Measurements from ENCODE around the gene KLHL7.
"Not testable (repeated sequence)": the region's sequence is repeated elsewhere in the genome, so short reads cannot be mapped to it uniquely, and the experiment has no call there.

KLHL7 gene

GRCh38 chr7:23218196-23218595, 112.6 kb downstream of the KLHL7 start:
- H3K4me3 ChIP-seq (ENCODE audit: low read depth, low read length), result no peak overlapping the region

DNA sequence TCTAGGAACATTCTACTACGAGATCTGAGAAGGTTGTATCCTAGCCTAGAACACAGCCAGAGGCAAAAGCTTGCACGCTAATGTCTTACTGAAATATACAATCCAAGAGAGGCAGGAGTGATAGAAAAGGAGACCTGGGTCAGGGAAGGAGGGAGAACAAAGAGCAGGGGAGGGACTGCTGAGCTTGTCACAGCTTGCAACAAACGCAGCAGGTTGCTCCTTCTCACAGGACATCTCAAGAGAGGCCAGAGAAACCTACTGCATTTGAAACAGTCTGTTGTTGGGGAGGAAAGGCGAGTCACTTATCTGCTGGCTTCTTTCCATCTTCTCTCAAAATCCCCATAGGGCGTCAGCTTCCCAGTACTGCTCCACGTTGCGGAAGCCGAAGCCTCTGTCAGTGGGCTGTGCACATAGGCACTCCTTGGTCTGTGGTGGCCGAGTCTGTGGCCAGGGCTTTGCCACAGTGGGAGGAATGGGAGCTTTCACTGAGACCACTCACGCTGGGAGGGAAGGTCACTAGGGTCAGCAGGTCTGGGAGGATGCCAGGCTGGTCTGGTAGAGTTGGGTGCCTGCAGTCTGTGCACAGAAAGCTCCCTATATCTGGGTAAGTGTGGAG, 115.2 kb downstream of the KLHL7 start:
- Histone ChIP-seq H3K4me3 (ENCODE audit: low read depth, low read length) (no peak overlapping the region), H3K79me2 (no peaks in the 10 kb centered on the region), H3K27ac (no peak overlapping the region), H3K4me1 (no peaks in the 10 kb centered on the region), H3K36me3 (ENCODE audit: control insufficient read depth, insufficient read depth, low read length) (no peaks in the 10 kb centered on the region), H3K9ac (no peak overlapping the region), H2AFZ (no peak overlapping the region), H3K4me2 (ENCODE audit: low read length) (no peak overlapping the region), H3K27me3 (ENCODE audit: control insufficient read depth, insufficient read depth, low read length) (no peaks in the 10 kb centered on the region), H3K9me3 (ENCODE audit: control insufficient read depth, low read length) (no peaks in the 10 kb centered on the region)
- TF ChIP-seq CTCF (IDR thresholded peaks at IDR 0.05), result no peak

More at GRCh38 chr7:23218196-23218595, 112.6 kb downstream of the KLHL7 start:
- no peaks in the 10 kb centered on the region for H3K4me1 ChIP-seq
- no peaks in the 10 kb centered on the region for H3K9me3 ChIP-seq (ENCODE audit: control insufficient read depth, low read length)
- H3K27ac ChIP-seq, result no peak overlapping the region
- no peak overlapping the region for H2AFZ ChIP-seq
- no peak overlapping the region for H3K9ac ChIP-seq
- H3K4me2 ChIP-seq (ENCODE audit: low read length), result no peak overlapping the region
- H3K36me3 ChIP-seq (ENCODE audit: control insufficient read depth, insufficient read depth, low read length), result no peaks in the 10 kb centered on the region
- TF ChIP-seq CTCF (IDR thresholded peaks at IDR 0.05), result no peak
- no peaks in the 10 kb centered on the region for H3K79me2 ChIP-seq
- H3K27me3 ChIP-seq (ENCODE audit: control insufficient read depth, insufficient read depth, low read length), result no peaks in the 10 kb centered on the region

DNA sequence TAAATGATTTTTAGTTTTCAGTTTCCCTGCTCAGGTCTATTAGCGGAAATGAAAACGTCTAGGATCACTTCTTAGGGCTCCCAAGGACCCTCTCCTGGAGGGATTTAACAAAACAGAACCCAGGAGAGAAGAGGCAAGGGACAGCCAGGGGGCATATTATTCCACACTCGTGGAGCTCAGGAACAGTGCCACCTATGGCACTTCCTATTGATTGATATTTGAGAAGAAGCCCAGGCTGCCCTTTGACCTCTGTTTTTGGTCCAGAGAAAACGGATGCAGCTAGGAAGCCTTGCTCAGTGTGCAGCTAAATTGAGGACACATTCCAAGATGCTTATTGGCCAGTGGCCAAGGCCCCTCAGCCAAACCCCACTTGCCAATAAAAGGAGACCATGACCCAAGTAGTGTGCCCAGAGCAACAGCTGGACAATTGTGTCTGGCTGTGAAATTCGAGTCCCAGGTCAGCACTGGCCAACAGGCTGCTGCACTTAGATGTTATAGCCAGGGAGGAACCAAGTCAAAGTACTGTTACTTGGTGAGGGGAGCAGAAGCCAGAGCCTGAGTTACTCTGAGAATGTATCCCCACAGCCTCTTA, 117.0 kb downstream of the KLHL7 start:
- Histone ChIP-seq H3K4me3 (ENCODE audit: low read depth, low read length) (no peak overlapping the region), H3K4me2 (ENCODE audit: low read length) (no peak overlapping the region), H3K79me2 (no peaks in the 10 kb centered on the region), H3K27ac (no peak overlapping the region), H2AFZ (no peak overlapping the region), H3K36me3 (ENCODE audit: control insufficient read depth, insufficient read depth, low read length) (no peaks in the 10 kb centered on the region), H3K4me1 (no peaks in the 10 kb centered on the region), H3K9ac (no peak overlapping the region), H3K27me3 (ENCODE audit: control insufficient read depth, insufficient read depth, low read length) (no peaks in the 10 kb centered on the region), H3K9me3 (ENCODE audit: control insufficient read depth, low read length) (no peaks in the 10 kb centered on the region)
- no peak for TF ChIP-seq CTCF (IDR thresholded peaks at IDR 0.05)

DNA sequence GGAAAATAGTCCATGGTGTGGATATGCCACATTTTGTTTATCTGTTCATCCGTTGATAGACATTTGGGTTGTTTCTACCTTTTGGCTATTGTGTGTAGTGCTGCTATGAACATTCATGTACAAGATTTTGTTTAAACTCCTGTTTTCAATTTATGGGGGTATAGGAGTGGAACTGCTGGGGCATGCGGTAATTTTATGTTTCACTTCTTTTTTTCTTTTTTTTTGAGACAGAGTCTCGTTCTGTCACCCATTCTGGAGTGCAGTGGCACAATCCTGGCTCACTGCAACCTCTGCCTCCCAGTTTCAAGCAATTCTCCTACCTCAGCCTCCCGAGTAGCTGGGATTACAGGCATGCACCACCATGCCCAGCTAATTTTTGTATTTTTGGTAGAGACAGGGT, 118.8 kb downstream of the KLHL7 start:
- not testable (repeated sequence) for H3K9me3 ChIP-seq (ENCODE audit: control insufficient read depth, low read length); H3K27me3 ChIP-seq (ENCODE audit: control insufficient read depth, insufficient read depth, low read length); H3K4me2 ChIP-seq (ENCODE audit: low read length); H2AFZ ChIP-seq; H3K4me3 ChIP-seq (ENCODE audit: low read depth, low read length); H3K36me3 ChIP-seq (ENCODE audit: control insufficient read depth, insufficient read depth, low read length); H3K9ac ChIP-seq; H3K79me2 ChIP-seq; H3K27ac ChIP-seq; H3K4me1 ChIP-seq

DNA sequence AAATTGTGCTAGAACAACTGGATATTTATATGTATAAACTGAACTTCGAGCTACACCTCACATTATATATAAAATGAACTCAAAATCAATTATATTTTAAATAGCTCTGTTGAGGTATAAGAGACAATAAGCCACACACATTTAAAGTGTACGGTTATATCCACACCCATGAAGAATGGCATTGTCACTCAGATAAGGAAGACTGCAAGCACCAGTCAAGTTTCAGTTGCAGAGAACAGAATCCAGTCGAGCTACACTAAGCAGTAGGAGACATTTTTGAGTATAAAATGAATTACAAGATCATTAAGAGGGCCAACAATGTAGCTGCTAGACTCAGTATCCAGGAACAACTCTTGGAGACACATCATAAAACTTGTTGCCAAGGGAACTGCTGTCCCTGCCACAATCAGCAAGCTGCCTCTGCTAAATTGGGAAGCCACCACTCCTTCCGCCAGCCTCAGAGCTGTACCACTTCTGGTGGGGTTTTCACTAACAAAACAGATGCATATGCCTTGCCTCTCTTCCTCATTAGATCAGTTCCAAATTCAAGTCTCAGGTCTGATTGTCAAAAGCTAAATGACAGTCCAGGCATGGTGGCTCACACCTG, 121.4 kb downstream of the KLHL7 start:
- no peaks in the 10 kb centered on the region for H3K9me3 ChIP-seq (ENCODE audit: control insufficient read depth, low read length)
- no peaks in the 10 kb centered on the region for H3K27me3 ChIP-seq (ENCODE audit: control insufficient read depth, insufficient read depth, low read length)
- H3K9ac ChIP-seq, result no peak overlapping the region
- no peak overlapping the region for H3K4me2 ChIP-seq (ENCODE audit: low read length)
- H3K4me3 ChIP-seq (ENCODE audit: low read depth, low read length), result no peak overlapping the region
- H3K4me1 ChIP-seq, result no peaks in the 10 kb centered on the region
- H2AFZ ChIP-seq, result no peak overlapping the region
- TF ChIP-seq CTCF (IDR thresholded peaks at IDR 0.05), result no peak
- H3K27ac ChIP-seq, result no peak overlapping the region
- no peaks in the 10 kb centered on the region for H3K79me2 ChIP-seq
- no peaks in the 10 kb centered on the region for H3K36me3 ChIP-seq (ENCODE audit: control insufficient read depth, insufficient read depth, low read length)
